ENCODE results near the gene FOXP1. TPM values are rescaled to one million over a fixed set of nuclear protein-coding genes. Genes with fewer than 3 reads are reported as not detected.

Gene FOXP1
- total RNA-seq, 1 experiment from 2014 or later, result 6.5 TPM

DNA sequence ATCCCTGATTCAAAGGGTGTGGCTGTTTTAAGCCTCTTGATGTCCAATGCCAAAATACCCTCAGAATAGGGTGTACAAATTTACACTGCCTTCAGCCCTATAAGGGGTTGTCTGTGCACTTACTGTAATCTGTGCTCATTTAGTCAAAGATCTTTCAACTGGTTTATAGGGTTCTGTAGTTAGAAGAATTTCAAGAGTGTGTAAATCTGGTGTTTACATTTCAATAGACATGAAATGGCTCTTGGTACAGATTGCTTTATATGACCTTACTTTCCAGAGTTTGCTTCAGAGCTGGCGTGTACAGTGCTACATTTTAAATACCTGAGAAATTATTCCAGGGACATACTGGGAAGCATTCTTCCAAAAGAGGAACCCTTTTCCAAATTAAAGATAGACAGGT is 399.3 kb downstream of the FOXP1 start:
- in situ Hi-C loops (cut with HindIII; ENCODE audit: low pct_unique_long_range_greater_than_20kb, low sequenced_read_pairs), result no loop called here
- DNase-seq (ENCODE audit: low read depth, low spot score), result no peak

GRCh38 chr3:71183549-71183948 is 400.0 kb downstream of the FOXP1 start:
- DNase-seq (ENCODE audit: low read depth, low spot score), result no peak
- in situ Hi-C loops (cut with HindIII; ENCODE audit: low pct_unique_long_range_greater_than_20kb, low sequenced_read_pairs), result no loop called here

DNA sequence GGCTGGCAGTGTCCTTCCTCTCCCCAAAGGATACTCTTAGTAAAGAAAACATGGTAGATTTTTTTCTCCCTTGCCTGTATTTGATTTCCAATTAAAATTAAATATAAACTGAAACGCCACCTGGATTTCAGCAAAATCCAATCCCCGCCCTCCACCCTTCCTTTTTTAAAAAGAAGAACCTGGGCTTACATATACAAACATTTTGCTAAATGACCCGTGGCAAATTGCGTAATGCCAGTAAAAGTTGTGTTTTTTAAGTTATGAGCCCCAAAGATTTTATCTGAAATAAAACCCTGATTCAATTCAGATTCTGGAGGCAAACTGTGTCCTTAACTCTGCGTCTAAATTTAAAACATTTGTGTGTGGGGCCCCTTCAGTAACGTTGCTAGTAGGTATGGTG is 403.0 kb downstream of the FOXP1 start:
- in situ Hi-C loops (cut with HindIII; ENCODE audit: low pct_unique_long_range_greater_than_20kb, low sequenced_read_pairs), result no loop called here

DNA sequence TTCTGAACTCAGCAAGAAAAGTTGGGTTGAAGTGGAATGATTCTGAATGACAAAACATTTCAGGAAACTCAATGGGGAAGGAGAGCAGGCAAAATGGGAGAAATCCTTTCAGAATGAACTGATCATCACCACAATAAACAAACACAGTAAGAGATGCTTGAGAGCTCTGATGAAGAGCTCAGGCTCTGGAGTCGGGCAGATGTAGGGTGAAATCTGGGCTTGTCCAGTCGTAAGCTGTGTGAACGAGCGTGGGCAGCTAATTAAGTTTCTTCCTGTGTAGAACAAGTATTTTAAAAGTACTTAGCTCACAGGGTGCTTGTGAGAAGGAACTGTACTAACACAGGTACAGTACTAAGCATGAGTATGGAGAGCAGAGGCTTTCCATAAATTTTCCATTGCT is 406.2 kb downstream of the FOXP1 start:
- in situ Hi-C loops (cut with HindIII; ENCODE audit: low pct_unique_long_range_greater_than_20kb, low sequenced_read_pairs), result no loop called here
- no peak for DNase-seq (ENCODE audit: low read depth, low spot score)

More for the DNA sequence above, 403.0 kb downstream of the FOXP1 start:
- DNase-seq (ENCODE audit: low read depth, low spot score), result no peak

DNA sequence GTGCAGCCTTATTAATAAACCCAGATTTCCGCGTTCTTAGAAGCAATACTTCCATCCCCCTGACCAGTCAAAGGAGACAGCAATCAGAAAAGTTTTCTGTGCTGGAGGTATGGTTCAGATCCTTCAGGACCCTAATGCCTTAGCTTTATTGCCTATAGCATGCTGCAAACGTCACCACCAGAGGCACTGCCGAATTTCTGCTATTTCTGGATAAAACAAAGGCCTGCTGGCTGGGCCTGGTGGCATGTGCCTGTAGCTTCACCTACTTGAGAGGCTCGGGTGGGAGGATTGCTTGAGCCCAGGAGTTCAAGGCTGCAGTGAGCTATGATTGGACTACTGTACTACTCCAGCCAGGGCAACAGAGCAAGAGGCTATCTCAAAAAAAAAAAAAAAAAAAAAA is 407.2 kb downstream of the FOXP1 start:
- in situ Hi-C loops (cut with HindIII; ENCODE audit: low pct_unique_long_range_greater_than_20kb, low sequenced_read_pairs), result no loop called here
- DNase-seq (ENCODE audit: low read depth, low spot score), result no peak

GRCh38 chr3:71175691-71176365 is 407.7 kb downstream of the FOXP1 start:
- in situ Hi-C loops (cut with HindIII; ENCODE audit: low pct_unique_long_range_greater_than_20kb, low sequenced_read_pairs), result no loop called here
- no peak for DNase-seq (ENCODE audit: low read depth, low spot score)

GRCh38 chr3:71172951-71173350 is 410.6 kb downstream of the FOXP1 start:
- no peak for DNase-seq (ENCODE audit: low read depth, low spot score)
- in situ Hi-C loops (cut with HindIII; ENCODE audit: low pct_unique_long_range_greater_than_20kb, low sequenced_read_pairs), result no loop called here

- in situ Hi-C loops (cut with HindIII; ENCODE audit: low pct_unique_long_range_greater_than_20kb, low sequenced_read_pairs), result no loop called here
- DNase-seq (ENCODE audit: low read depth, low spot score), result no peak
These were observed 411.3 kb downstream of the FOXP1 start for GRCh38 chr3:71172189-71172588.

DNA sequence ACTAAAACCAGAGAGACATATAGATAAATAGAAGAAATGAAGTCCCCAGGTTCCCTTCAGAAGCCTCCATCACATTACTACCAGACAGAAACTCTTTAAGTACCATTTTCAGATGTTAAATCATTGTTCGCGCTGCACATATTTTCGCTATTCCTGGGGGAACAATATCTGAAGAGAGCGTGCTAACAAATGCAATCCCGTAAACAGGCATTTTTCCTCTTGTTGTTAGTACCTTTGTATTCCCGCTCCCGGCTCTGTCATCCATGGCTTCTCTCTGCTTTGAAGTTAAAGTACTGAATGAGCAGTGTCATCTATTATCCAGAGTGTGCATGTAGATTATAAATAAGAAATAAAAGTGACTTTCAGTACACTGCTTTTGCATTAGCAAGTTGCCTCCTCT is 412.3 kb downstream of the FOXP1 start:
- in situ Hi-C loops (cut with HindIII; ENCODE audit: low pct_unique_long_range_greater_than_20kb, low sequenced_read_pairs), result no loop called here
- no peak for DNase-seq (ENCODE audit: low read depth, low spot score)

DNA sequence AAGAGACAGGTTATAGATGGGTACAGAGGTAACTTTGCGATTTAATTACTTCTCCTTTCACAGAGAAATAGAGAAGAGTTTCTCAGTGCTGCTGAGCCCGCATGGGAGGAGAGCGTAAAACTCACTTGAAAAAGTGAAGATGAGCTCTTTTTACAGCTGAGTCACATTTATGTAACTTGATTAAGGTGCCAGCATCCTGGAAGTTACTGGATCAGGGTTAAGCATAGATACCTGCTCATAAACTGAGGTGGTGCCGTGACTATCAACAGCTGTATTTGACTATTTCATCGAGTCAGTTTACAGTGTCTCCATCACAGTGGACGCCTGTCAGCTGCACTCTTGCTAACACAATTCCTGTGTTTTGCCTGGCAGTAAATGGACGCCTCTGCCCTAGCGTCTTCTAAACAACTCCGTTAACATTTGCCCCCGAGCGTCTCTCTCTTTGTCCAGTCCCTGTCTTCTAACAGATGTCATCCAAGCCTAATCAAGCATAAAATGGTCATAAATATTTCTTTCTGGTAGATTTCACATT is 414.6 kb downstream of the FOXP1 start:
- DNase-seq (ENCODE audit: low read depth, low spot score), result no peak
- in situ Hi-C loops (cut with HindIII; ENCODE audit: low pct_unique_long_range_greater_than_20kb, low sequenced_read_pairs), result no loop called here

GRCh38 chr3:71168121-71168721 is 415.3 kb downstream of the FOXP1 start:
- DNase-seq (ENCODE audit: low read depth, low spot score), result no peak
- in situ Hi-C loops (cut with HindIII; ENCODE audit: low pct_unique_long_range_greater_than_20kb, low sequenced_read_pairs), result no loop called here

- in situ Hi-C loops (cut with HindIII; ENCODE audit: low pct_unique_long_range_greater_than_20kb, low sequenced_read_pairs), result no loop called here
- no peak for DNase-seq (ENCODE audit: low read depth, low spot score)
These were observed 416.9 kb downstream of the FOXP1 start for GRCh38 chr3:71166339-71167240.

DNA sequence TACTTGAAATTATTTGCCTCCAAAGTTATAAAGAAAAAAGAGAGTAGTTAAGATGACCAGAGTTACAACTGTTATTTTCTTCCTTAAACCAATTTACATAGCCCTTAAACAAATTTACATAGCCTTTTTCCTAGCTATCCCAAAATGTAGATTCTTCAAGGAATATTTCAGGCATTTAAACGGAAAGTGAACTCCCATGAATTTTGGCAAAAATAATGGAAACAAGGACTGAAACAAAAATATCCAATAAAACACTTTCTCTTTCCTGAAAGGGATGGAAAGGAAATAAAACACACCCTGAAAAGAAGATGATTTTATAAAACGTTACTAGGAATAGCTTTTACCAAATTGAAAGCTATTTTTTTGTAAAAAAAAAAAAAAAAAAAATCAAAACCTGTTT is 418.6 kb downstream of the FOXP1 start:
- in situ Hi-C loops (cut with HindIII; ENCODE audit: low pct_unique_long_range_greater_than_20kb, low sequenced_read_pairs), result no loop called here
- no peak for DNase-seq (ENCODE audit: low read depth, low spot score)

GRCh38 chr3:71163198-71163918 is 420.2 kb downstream of the FOXP1 start:
- no peak for DNase-seq (ENCODE audit: low read depth, low spot score)
- in situ Hi-C loops (cut with HindIII; ENCODE audit: low pct_unique_long_range_greater_than_20kb, low sequenced_read_pairs), result no loop called here

GRCh38 chr3:71162221-71162620 is 421.3 kb downstream of the FOXP1 start:
- in situ Hi-C loops (cut with HindIII; ENCODE audit: low pct_unique_long_range_greater_than_20kb, low sequenced_read_pairs), result no loop called here
- DNase-seq (ENCODE audit: low read depth, low spot score), result peak; percentile 20

DNA sequence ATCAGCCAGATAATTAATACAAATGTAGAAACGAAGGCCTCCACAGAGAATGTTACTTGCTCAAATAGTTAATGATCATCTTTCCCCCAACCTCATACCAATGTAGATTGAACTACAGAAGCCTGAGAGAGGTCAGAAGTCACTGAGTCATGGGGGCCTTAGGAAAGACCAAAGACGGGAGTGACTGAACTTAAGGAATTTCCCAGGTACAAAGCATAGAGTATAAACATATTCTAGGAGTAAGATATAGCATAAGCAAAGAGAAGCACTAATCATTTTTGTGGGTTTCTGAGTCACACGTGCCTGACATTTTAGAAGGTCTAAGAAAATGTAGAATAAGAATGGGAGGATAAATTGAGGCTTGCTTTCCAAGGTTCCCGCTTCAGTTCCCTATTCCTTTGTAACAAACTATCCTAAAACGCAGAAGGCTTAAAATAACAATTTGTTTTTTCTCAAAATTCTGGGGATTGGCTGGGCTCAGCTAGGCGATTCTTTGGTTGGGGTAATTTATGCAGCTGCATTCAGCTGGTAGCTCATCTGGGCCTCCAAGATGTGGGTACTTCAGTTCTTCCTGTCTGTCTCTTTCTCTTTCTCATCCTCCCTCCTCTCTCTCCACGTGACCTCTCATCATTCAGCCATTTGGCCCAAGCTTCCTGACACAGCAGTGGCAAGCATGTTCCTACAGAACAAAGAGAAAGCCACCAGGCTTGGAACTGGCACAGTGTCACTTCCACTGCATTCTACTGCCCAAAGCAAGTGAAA is 422.6 kb downstream of the FOXP1 start:
- DNase-seq (ENCODE audit: low read depth, low spot score), result no peak
- in situ Hi-C loops (cut with HindIII; ENCODE audit: low pct_unique_long_range_greater_than_20kb, low sequenced_read_pairs), result no loop called here

DNA sequence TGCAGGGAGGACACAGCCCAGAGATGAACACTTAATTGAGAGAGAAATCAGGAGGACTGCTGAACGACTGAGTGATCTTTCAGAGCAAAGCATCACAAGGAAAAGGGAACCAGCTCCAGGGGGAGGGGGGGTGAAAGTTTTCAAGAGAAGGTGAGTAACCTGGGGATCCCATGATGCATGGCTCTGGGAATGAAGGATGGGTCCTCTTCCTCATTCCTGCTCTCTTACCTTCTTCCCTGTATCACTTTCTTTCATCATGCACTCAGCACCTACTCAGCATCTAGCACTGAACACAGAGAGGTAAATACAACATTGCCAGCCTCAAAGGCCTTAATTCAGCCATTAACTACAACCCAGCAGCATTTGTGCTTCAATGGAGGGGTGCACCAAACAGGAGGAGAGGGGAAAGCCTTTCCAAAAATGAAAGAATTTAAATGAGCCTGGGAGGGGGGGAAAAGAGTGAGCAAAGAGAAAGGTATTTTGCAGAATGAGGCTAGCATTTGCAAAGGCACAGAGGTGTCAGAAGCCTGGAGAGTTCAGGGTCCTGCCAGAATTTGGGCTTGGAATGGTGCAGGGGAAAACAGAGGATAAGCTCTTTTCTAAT is 427.4 kb downstream of the FOXP1 start:
- in situ Hi-C loops (cut with HindIII; ENCODE audit: low pct_unique_long_range_greater_than_20kb, low sequenced_read_pairs), result no loop called here
- DNase-seq (ENCODE audit: low read depth, low spot score), result no peak

Data from SK-MEL-5 (cell line).